Gastrocnemius medialis (tissue), 4 donors: ENCODE results near the gene PRKCA. TPM values are rescaled to one million over a fixed set of nuclear protein-coding genes. Genes with fewer than 3 reads are reported as not detected.

ENCODE experiments used
- ATAC-seq, 2 donors: fragments of 150-250 bp; one replicate each; pipeline ENCODE4 v1.9.1; 2016
- DNase-seq, 2 donors: peaks; one replicate each; pipeline ENCODE4 v3.0.0-alpha.2; 2019
- H3K27ac ChIP-seq, 4 donors: fragments of 200-600 bp; sonication (generic); 1 replicate in 1 of 4; 2 replicates in 3 of 4; pipeline ENCODE4 v1.5.1; 2016 to 2018; ENCODE audit warnings: mild to moderate bottlenecking in 2 of 4, moderate library complexity in 1 of 4
- H3K27me3 ChIP-seq, 3 donors: fragments of 200-600 bp; sonication (generic) in 2 of 3; 1 replicate in 1 of 3; 2 replicates in 2 of 3; pipeline versions ENCODE4 v1.5.1 to v1.6.0; 2016 to 2019; ENCODE audit warnings: mild to moderate bottlenecking in 1 of 3, moderate library complexity in 1 of 3
- H3K36me3 ChIP-seq, 2 donors: fragments of 200-600 bp; sonication (generic) in 1 of 2; one replicate each; pipeline ENCODE4 v1.5.1; 2017 to 2018
- H3K4me1 ChIP-seq, 2 donors: fragments of 200-600 bp; sonication (generic) in 1 of 2; one replicate each; pipeline ENCODE4 v1.5.1; 2016 to 2017; ENCODE audit warnings: mild to moderate bottlenecking in 2 of 2
- H3K4me3 ChIP-seq, 4 donors: fragments of 200-600 bp; sonication (generic) in 3 of 4; 1 replicate in 1 of 4; 2 replicates in 3 of 4; pipeline ENCODE4 v1.5.1; 2016 to 2019; ENCODE audit warnings: mild to moderate bottlenecking in 2 of 4
- H3K9me3 ChIP-seq, 3 donors: fragments of 200-600 bp; sonication (generic) in 2 of 3; 1 replicate in 1 of 3; 2 replicates in 2 of 3; pipeline ENCODE4 v1.5.1; 2016 to 2019
- CTCF ChIP-seq, 5 experiments: fragments of 450-650 bp in 3 of 5; fragments of 200-600 bp in 2 of 5; sonication (generic) in 2 of 5; IDR thresholded peaks in 4 of 5; conservative IDR thresholded peaks in 1 of 5; 1 replicate in 4 of 5; 2 replicates in 1 of 5; pipeline ENCODE4 v1.5.1; 2016 to 2019; ENCODE audit warnings: antibody characterized with exemption in 5 of 5, mild to moderate bottlenecking in 3 of 5, moderate library complexity in 3 of 5
- POLR2A ChIP-seq, 2 donors: fragments of 450-650 bp; IDR thresholded peaks; one replicate each; pipeline ENCODE4 v1.6.1; 2017; ENCODE audit warnings: antibody characterized with exemption in 2 of 2, mild to moderate bottlenecking in 2 of 2, moderate library complexity in 2 of 2
- in situ Hi-C, 4 donors: fragments of 200-750 bp; cut with MboI; loops; one replicate each; pipeline versions ENCODE4 v1.15.0 to v1.8.0; 2017; ENCODE audit warnings: low sequenced_read_pairs in 4 of 4
- intact Hi-C: fragments of 100-400 bp; cut with DNase I; formaldehyde crosslinking; loops from one replicate; pipeline ENCODE4 v1.15.1; 2023; ENCODE audit warnings: low total_unique reads
- total RNA-seq, 4 donors: library from RNA; depleted of rRNA; stranded (reverse); fragments of >200 nt; gene quantifications; one replicate each; pipeline versions ENCODE4 v1.1.0 to v1.2.3, GENCODE V29; 2016

PRKCA gene
- total RNA-seq, 4 donors from 2014 or later: 7.6 to 16.8 (median 11.1) TPM

- intact Hi-C loops (no loop called here), in situ Hi-C loops (no loop called here)
- Histone ChIP-seq H3K27me3 (peaks cover 0 to 4% (median 0%) of the 10 kb centered on the region in 3 donors), H3K9me3 (no peaks in the 10 kb centered on the region), H3K4me3 (no peak overlapping the region), H3K36me3 (no peaks in the 10 kb centered on the region), H3K4me1 (no peaks in the 10 kb centered on the region), H3K27ac (no peak overlapping the region)
- TF ChIP-seq POLR2A (IDR thresholded peaks at IDR 0.05) (no peak), CTCF (IDR thresholded peaks at IDR 0.05 in 4 of 5, conservative IDR thresholded peaks at IDR 0.05 in 1 of 5) (no peak)
- DNase-seq (no peak), ATAC-seq (no peak)
Observed at GRCh38 chr17:66841744-66842143, 539.3 kb downstream of the PRKCA start.

GRCh38 chr17:66842505-66842904 is 540.1 kb downstream of the PRKCA start:
- intact Hi-C loops: no loop called here

GRCh38 chr17:66842959-66843358 is 540.5 kb downstream of the PRKCA start:
- no peak overlapping the region for H3K27ac ChIP-seq
- in situ Hi-C loops (no loop called here), intact Hi-C loops (no loop called here)
- no peaks in the 10 kb centered on the region for H3K36me3 ChIP-seq
- H3K9me3 ChIP-seq: no peaks in the 10 kb centered on the region
- no peaks in the 10 kb centered on the region for H3K4me1 ChIP-seq
- no peak for TF ChIP-seq POLR2A (IDR thresholded peaks at IDR 0.05)
- TF ChIP-seq CTCF (IDR thresholded peaks at IDR 0.05 in 4 of 5, conservative IDR thresholded peaks at IDR 0.05 in 1 of 5): no peak
- H3K4me3 ChIP-seq: no peak overlapping the region
- DNase-seq (no peak), ATAC-seq (no peak)
- peaks cover 0 to 4% (median 0%) of the 10 kb centered on the region in 3 donors for H3K27me3 ChIP-seq

More at GRCh38 chr17:66842505-66842904, 540.1 kb downstream of the PRKCA start:
- Histone ChIP-seq H3K27me3 (peaks cover 0 to 4% (median 0%) of the 10 kb centered on the region in 3 donors), H3K4me3 (no peak overlapping the region), H3K4me1 (no peaks in the 10 kb centered on the region), H3K36me3 (no peaks in the 10 kb centered on the region), H3K27ac (no peak overlapping the region), H3K9me3 (no peaks in the 10 kb centered on the region)
- DNase-seq (no peak), ATAC-seq (no peak)
- in situ Hi-C loops: no loop called here
- TF ChIP-seq CTCF (IDR thresholded peaks at IDR 0.05 in 4 of 5, conservative IDR thresholded peaks at IDR 0.05 in 1 of 5) (no peak), POLR2A (IDR thresholded peaks at IDR 0.05) (no peak)

- in situ Hi-C loops: no loop called here
- TF ChIP-seq POLR2A (IDR thresholded peaks at IDR 0.05) (no peak), CTCF (IDR thresholded peaks at IDR 0.05 in 4 of 5, conservative IDR thresholded peaks at IDR 0.05 in 1 of 5) (no peak)
Observed at GRCh38 chr17:66843627-66844026, 541.2 kb downstream of the PRKCA start.

GRCh38 chr17:66847704-66848103 is 545.3 kb downstream of the PRKCA start:
- DNase-seq: no peak
- intact Hi-C loops: no loop called here
- TF ChIP-seq POLR2A (IDR thresholded peaks at IDR 0.05) (no peak), CTCF (IDR thresholded peaks at IDR 0.05 in 4 of 5, conservative IDR thresholded peaks at IDR 0.05 in 1 of 5) (no peak)

More at GRCh38 chr17:66843627-66844026, 541.2 kb downstream of the PRKCA start:
- no peak overlapping the region for H3K27ac ChIP-seq
- intact Hi-C loops: no loop called here
- ATAC-seq (no peak), DNase-seq (no peak)
- H3K9me3 ChIP-seq: no peaks in the 10 kb centered on the region
- no peak overlapping the region for H3K4me3 ChIP-seq
- peaks cover 0 to 4% (median 0%) of the 10 kb centered on the region in 3 donors for H3K27me3 ChIP-seq
- H3K4me1 ChIP-seq: no peaks in the 10 kb centered on the region
- no peaks in the 10 kb centered on the region for H3K36me3 ChIP-seq

More at GRCh38 chr17:66847704-66848103, 545.3 kb downstream of the PRKCA start:
- no peaks in the 10 kb centered on the region for H3K27me3 ChIP-seq
- in situ Hi-C loops: no loop called here
- H3K9me3 ChIP-seq: no peaks in the 10 kb centered on the region
- peaks cover 15 to 18% of the 10 kb centered on the region in 2 donors for H3K4me1 ChIP-seq
- H3K36me3 ChIP-seq: no peaks in the 10 kb centered on the region
- no peak for ATAC-seq
- H3K4me3 ChIP-seq: no peak overlapping the region
- no peak overlapping the region for H3K27ac ChIP-seq
